Psoas muscle (tissue), 8 donors: ENCODE data around the gene LOC101059915. TPM values are rescaled to one million over a fixed set of nuclear protein-coding genes. Genes with fewer than 3 reads are reported as not detected.
"Not testable (repeated sequence)": the region's sequence is repeated elsewhere in the genome, so short reads cannot be mapped to it uniquely, and the experiment has no call there.

Experiments used
- ATAC-seq, 4 donors: fragments of 200-7000 bp; cut with Tn5 transposase; one replicate each; pipeline ENCODE4 v1.9.1; 2020; ENCODE audit warnings: moderate library complexity in 3 of 4, mild to moderate bottlenecking in 2 of 4
- DNase-seq, 2 donors: peaks; one replicate each; pipeline ENCODE4 v3.0.0-alpha.2; 2020
- H3K27ac ChIP-seq: fragments of 200-600 bp; one replicate; pipeline ENCODE4 v1.8.0; 2022
- H3K27me3 ChIP-seq, 3 donors: fragments of 200-600 bp in 1 of 3; one replicate each; pipeline versions ENCODE4 v1.6.1 to v1.8.0; 2013 to 2022; ENCODE audit warnings: low read length in 2 of 3, mild to moderate bottlenecking in 2 of 3, moderate library complexity in 1 of 3; ENCODE audit not compliant: insufficient read depth in 3 of 3
- H3K36me3 ChIP-seq, 2 donors: fragments of 200-600 bp in 1 of 2; one replicate each; pipeline versions ENCODE4 v1.6.1 to v1.8.0; 2013 to 2022; ENCODE audit warnings: low read depth in 1 of 2, mild to moderate bottlenecking in 1 of 2, moderate library complexity in 1 of 2; ENCODE audit not compliant: insufficient read depth in 1 of 2
- H3K4me1 ChIP-seq: fragments of 200-600 bp; one replicate; pipeline ENCODE4 v1.8.0; 2022
- H3K4me3 ChIP-seq: fragments of 200-600 bp; one replicate; pipeline ENCODE4 v1.8.0; 2022; ENCODE audit warnings: mild to moderate bottlenecking
- H3K9me3 ChIP-seq: fragments of 200-600 bp; one replicate; pipeline ENCODE4 v1.8.0; 2022
- WGBS, 3 donors: extraction: QIAGEN DNeasy Blood & Tissue Kit; methylation state at CpG; one replicate each; pipeline versions ENCODE4 v1.1.6 to v1.1.7; 2013; 5-methylcytosine and 5-hydroxymethylcytosine counted together
- intact Hi-C, 2 donors: fragments of 100-400 bp; cut with DNase I; formaldehyde crosslinking; loops; one replicate each; pipeline versions ENCODE4 v1.11.0 to v1.14.2; 2022
- polyA plus RNA-seq, 3 donors: library from polyadenylated mRNA; stranded (reverse); fragments of 200-250 nt; gene quantifications; one replicate each; pipeline ENCODE4 v1.2.3, GENCODE V29; 2013
- total RNA-seq, 4 donors: library from RNA; stranded (reverse); fragmentation: NEBNext Ultra II Directional in 2 of 4; extraction: Animal tissue kit (Norgen Biotek cat#: 25700) in 2 of 4; gene quantifications; one replicate each; pipeline versions ENCODE4 v1.2.1 to v1.2.4, GENCODE V29; 2021 to 2023
- donor health status: healthy with polysubstance abuse.
- donor health status: DM: no; HTN: no; CAD: no; lungs with moderate emphysema.
- donor health status: Bipolar disorder and iron deficiency.
- donor health status: healthy.
- donor health status: DM: yes; HTN: yes; CAD: no.
- donor health status: DM: no; HTN: no; CAD: no.
- donor health status: DM: no; HTN: no; CAD: no.
- donor health status: DM: yes; HTN: yes; CAD: no.

LOC101059915 gene

DNA sequence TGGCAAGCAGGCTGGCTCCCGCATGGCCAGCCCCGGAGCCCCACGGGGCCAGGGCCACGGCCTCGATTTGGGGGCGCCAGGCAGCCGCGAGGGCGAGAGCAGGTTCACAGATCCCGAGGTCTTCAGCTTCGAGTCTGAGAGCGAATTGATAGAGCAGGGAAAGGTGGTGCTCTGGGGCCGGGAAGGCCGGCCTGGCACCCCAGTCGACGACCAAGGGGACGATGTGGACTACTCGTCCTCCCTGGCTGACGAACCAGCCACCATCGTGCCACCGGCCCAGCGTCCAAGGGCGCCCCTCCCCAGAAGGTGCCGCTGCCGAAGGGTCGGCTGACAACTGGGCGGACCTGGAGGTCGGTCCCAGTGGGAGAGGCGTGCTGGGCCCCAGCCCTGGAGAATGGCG lies 51.8 kb downstream of the LOC101059915 start:
- H3K4me3 ChIP-seq, H3K27me3 ChIP-seq, H3K9me3 ChIP-seq, H3K4me1 ChIP-seq, ATAC-seq, H3K36me3 ChIP-seq, H3K27ac ChIP-seq, intact Hi-C loops: not testable (repeated sequence)
- 94% methylated on average over 8 of the region's 30 CpGs; no CpG with 5 or more reads in 2 of the 3 donors for WGBS, 3 donors
- DNase-seq: peak in 1 of 2 donors; percentile 11

DNA sequence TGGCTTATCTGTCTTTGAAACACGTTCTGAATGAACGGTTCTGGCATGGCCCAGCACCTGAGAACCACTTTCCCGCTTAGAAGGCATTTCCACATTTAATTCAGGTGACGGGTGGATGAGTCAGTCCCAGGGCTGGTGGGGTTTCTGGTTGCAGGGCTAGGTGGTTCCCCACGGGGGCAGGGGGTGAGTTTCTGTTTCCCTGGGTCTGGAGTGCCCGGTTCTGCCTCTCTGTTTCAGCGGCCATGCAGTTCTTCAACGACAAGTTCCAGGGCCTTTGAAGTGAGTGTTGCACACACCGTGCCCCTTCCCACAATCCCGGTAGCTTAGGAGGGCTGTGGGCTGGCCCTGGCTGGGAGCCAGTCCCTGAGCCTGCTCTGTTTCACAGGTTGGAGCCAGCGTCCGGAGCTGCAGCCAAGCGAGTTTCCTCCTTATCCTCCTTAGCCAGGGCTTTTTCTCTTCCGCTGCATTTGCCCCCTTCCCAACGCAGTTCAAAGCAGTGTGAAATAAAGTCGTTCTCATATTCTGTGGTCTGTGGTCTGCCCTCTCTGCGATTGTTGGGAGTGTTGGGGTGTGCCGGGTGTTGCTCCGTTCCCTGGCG lies 53.0 kb downstream of the LOC101059915 start:
- intact Hi-C loops, H3K4me3 ChIP-seq, H3K9me3 ChIP-seq, DNase-seq, H3K27ac ChIP-seq, H3K4me1 ChIP-seq, H3K36me3 ChIP-seq, ATAC-seq, H3K27me3 ChIP-seq: not testable (repeated sequence)
- WGBS, 3 donors: no CpG with 5 or more reads among the region's 20 CpGs

Other genes starting within 250 kb of the LOC101059915 start
- gene OGT, start 134.4 kb upstream of the LOC101059915 start, total RNA-seq: 10 to 100 TPM; 40.9 to 64.1 (median 51.8) TPM
- gene OGT, start 134.4 kb upstream of the LOC101059915 start, polyA plus RNA-seq: 10 to 100 TPM; 17.2 to 63.0 (median 23.5) TPM
- 1 to 10 TPM in 3 of 4 donors, under 1 TPM in 1; 0.98 to 7.5 (median 2.9) TPM for gene GCNA, start 89.1 kb upstream of the LOC101059915 start, total RNA-seq
- gene GCNA, start 89.1 kb upstream of the LOC101059915 start, polyA plus RNA-seq: 1 to 10 TPM; 2.9 to 9.1 (median 4.7) TPM
- under 1 TPM in 1 of 4 donors, not detected in 3; 0.21 TPM for gene CXCR3, start 49.0 kb upstream of the LOC101059915 start, total RNA-seq
- under 1 TPM in 2 of 3 donors, not detected in 1; 0.01 to 0.05 TPM for gene CXCR3, start 49.0 kb upstream of the LOC101059915 start, polyA plus RNA-seq
- gene CXorf49, start 50.7 kb downstream of the LOC101059915 start, total RNA-seq: not detected
- gene CXorf49, start 50.7 kb downstream of the LOC101059915 start, polyA plus RNA-seq: not detected
- gene CXorf49B, start 95.8 kb downstream of the LOC101059915 start, total RNA-seq: not detected
- not detected for gene CXorf49B, start 95.8 kb downstream of the LOC101059915 start, polyA plus RNA-seq
- 1 to 10 TPM; 1.9 to 4.4 (median 3.4) TPM for gene NHSL2, start 243.3 kb downstream of the LOC101059915 start, total RNA-seq
- under 1 TPM; 0.30 to 0.48 (median 0.40) TPM for gene NHSL2, start 243.3 kb downstream of the LOC101059915 start, polyA plus RNA-seq